ENCODE data around the gene SERINC2. TPM values are rescaled to one million over a fixed set of nuclear protein-coding genes. Genes with fewer than 3 reads are reported as not detected.

SERINC2 gene
- total and polyA plus RNA-seq, 9 donors = 0.25 to 15.2 (median 1.5) TPM; not detected in 1

- no peaks in the 10 kb centered on the region for H3K4me1 ChIP-seq (ENCODE audit: insufficient read depth)
- no peaks in the 10 kb centered on the region for H3K36me3 ChIP-seq
- no peaks in the 10 kb centered on the region for H3K27me3 ChIP-seq
- no peak overlapping the region for H3K4me3 ChIP-seq
- 81 to 84% (median 83%) methylated on average over 10 of the region's 10 CpGs for whole genome bisulfite sequencing, 3 donors
- H3K27ac ChIP-seq = no peak overlapping the region
- DNase-seq = no peak
- no peak for TF ChIP-seq CTCF (IDR thresholded peaks at IDR 0.05)
- TF ChIP-seq POLR2A (IDR thresholded peaks at IDR 0.05) = no peak
- TF ChIP-seq EP300 (IDR thresholded peaks at IDR 0.05) = no peak
- intact Hi-C loops (cut with DNase I) = no loop called here
- H3K9me3 ChIP-seq = no peaks in the 10 kb centered on the region
Measured at GRCh38 chr1:31441970-31442647, 29.1 kb downstream of the SERINC2 start.

GRCh38 chr1:31442648-31442994 is 29.6 kb downstream of the SERINC2 start:
- H3K36me3 ChIP-seq = no peaks in the 10 kb centered on the region
- H3K4me1 ChIP-seq (ENCODE audit: insufficient read depth) = no peaks in the 10 kb centered on the region
- no peak for DNase-seq
- intact Hi-C loops (cut with DNase I) = no loop called here
- 75 to 95% (median 87%) methylated on average over 4 of the region's 4 CpGs for WGBS, 3 donors
- H3K27me3 ChIP-seq = no peaks in the 10 kb centered on the region
- no peak overlapping the region for H3K27ac ChIP-seq
- TF ChIP-seq EP300 (IDR thresholded peaks at IDR 0.05) (no peak), POLR2A (IDR thresholded peaks at IDR 0.05) (no peak), CTCF (IDR thresholded peaks at IDR 0.05) (no peak)
- no peaks in the 10 kb centered on the region for H3K9me3 ChIP-seq
- no peak overlapping the region for H3K4me3 ChIP-seq

- intact Hi-C loops (cut with DNase I) = no loop called here
- WGBS, 3 donors = 96 to 100% (median 96%) methylated on average over 1 of the region's 1 CpG
- H3K4me3 ChIP-seq = no peak overlapping the region
- no peaks in the 10 kb centered on the region for H3K27me3 ChIP-seq
- H3K36me3 ChIP-seq = no peaks in the 10 kb centered on the region
- no peak for DNase-seq
- H3K4me1 ChIP-seq (ENCODE audit: insufficient read depth) = no peaks in the 10 kb centered on the region
- H3K9me3 ChIP-seq = no peaks in the 10 kb centered on the region
- no peak overlapping the region for H3K27ac ChIP-seq
- TF ChIP-seq EP300 (IDR thresholded peaks at IDR 0.05) (no peak), POLR2A (IDR thresholded peaks at IDR 0.05) (no peak), CTCF (IDR thresholded peaks at IDR 0.05) (no peak)
Measured at GRCh38 chr1:31443673-31444072, 30.7 kb downstream of the SERINC2 start.

- no peaks in the 10 kb centered on the region for H3K27me3 ChIP-seq
- no peaks in the 10 kb centered on the region for H3K36me3 ChIP-seq
- TF ChIP-seq EP300 (IDR thresholded peaks at IDR 0.05) (no peak), POLR2A (IDR thresholded peaks at IDR 0.05) (no peak)
- 67 to 79% (median 72%) methylated on average over 7 to 8 of the region's 8 CpGs for WGBS, 3 donors
- no peaks in the 10 kb centered on the region for H3K9me3 ChIP-seq
- H3K27ac ChIP-seq = no peak overlapping the region
- H3K4me1 ChIP-seq (ENCODE audit: insufficient read depth) = no peaks in the 10 kb centered on the region
- no peak for DNase-seq
- intact Hi-C loops (cut with DNase I) = no loop called here
- H3K4me3 ChIP-seq = no peak overlapping the region
Measured at GRCh38 chr1:31444725-31445448, 31.9 kb downstream of the SERINC2 start.

GRCh38 chr1:31445951-31446350 is 32.9 kb downstream of the SERINC2 start:
- Histone ChIP-seq H3K4me1 (ENCODE audit: insufficient read depth) (no peaks in the 10 kb centered on the region), H3K36me3 (no peaks in the 10 kb centered on the region), H3K9me3 (no peaks in the 10 kb centered on the region), H3K27me3 (no peaks in the 10 kb centered on the region), H3K27ac (no peak overlapping the region), H3K4me3 (no peak overlapping the region)
- TF ChIP-seq EP300 (IDR thresholded peaks at IDR 0.05) = no peak
- TF ChIP-seq CTCF (IDR thresholded peaks at IDR 0.05) = no peak
- TF ChIP-seq POLR2A (IDR thresholded peaks at IDR 0.05) = no peak
- 70 to 77% (median 74%) methylated on average over 3 of the region's 3 CpGs for WGBS, 3 donors
- intact Hi-C loops (cut with DNase I) = no loop called here
- DNase-seq = no peak
